CD4-positive, alpha-beta T cell treated with Interleukin-4 for 1 hour (primary cell): Measurements from ENCODE around the gene MICAL1.

ENCODE experiments used
- DNase-seq, 2 donors: peaks; one replicate each; pipeline ENCODE4 v3.0.0-alpha.2; 2020 to 2022

MICAL1 gene

GRCh38 chr6:109421184-109421583 lies 34.4 kb downstream of the MICAL1 start:
- no peak for DNase-seq

DNA sequence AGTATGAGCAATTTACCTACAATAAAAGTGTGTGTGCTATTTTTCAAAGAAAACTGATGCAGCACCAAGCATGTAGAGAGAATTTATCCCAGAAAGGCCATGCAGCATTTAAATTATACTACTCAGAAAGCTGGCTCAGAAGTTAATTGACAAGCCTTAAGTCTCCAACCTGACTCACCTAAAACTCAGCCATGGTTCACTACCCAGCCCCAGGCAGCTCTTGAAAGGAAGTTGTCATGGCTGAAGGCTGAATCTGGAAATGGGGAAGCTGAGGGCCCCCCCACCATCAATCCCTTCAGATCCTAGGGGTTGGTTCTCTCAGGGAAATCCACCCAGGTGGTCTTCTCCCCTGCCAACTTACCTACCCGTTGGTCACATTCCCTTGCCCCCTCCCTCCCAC lies 34.8 kb downstream of the MICAL1 start:
- DNase-seq: no peak

DNA sequence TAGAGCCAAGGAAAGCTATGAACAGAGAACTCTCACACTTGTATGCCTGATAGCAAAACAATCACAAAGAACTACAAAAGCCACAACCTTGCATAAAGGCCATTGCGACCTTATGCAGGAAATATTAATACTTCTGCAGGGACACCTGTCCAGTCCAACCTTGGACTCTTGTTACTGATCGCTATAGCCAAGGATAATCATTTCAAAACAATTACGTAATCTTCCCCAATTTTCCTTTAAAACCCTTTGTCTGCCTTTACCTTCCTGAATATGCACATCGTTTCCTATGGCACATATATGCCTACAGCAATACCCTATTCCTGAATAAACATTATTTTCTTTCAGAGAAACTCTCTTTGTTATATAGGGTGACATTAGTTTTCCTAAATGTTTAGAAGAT lies 37.9 kb downstream of the MICAL1 start:
- no peak for DNase-seq

DNA sequence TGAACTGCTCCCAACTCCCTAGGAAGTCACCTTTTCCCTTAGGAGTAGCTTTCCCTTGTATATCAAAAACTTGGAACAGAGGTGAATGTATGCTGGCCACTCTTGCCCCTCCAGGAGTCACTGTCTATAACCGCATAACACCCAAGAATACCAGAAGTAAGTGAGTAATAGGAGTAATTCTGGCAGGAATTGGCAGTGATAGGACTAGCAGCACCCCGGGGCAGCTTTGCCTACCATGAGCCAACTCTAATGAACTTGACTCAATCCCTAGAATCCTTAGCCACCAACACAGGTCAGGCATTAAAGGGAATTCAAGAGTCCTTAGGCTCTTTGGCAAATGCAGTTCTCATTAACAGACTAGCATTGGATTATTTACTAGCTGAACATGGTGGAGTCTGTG lies 44.5 kb downstream of the MICAL1 start:
- DNase-seq: no peak

GRCh38 chr6:109406196-109406595 lies 49.4 kb downstream of the MICAL1 start:
- DNase-seq: no peak

DNA sequence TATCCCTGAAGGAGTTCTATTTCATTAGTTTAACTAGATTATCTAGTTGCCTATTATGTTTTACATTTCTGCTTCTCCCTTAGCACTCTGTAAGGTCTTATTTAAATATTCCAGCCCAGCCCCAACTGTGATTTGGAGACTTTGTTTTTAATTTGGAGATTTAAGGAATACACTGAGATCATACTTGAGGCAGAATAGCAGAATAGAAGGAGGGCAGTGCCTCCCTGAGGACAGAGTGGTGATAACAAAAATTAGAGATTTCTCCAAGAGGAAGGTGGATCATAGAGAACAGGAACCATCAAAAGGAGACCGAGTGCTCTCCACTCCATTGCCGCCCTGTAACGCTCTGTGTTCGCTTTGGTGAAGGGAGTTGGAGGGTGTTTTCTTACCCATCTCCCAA lies 58.6 kb downstream of the MICAL1 start:
- no peak for DNase-seq

DNA sequence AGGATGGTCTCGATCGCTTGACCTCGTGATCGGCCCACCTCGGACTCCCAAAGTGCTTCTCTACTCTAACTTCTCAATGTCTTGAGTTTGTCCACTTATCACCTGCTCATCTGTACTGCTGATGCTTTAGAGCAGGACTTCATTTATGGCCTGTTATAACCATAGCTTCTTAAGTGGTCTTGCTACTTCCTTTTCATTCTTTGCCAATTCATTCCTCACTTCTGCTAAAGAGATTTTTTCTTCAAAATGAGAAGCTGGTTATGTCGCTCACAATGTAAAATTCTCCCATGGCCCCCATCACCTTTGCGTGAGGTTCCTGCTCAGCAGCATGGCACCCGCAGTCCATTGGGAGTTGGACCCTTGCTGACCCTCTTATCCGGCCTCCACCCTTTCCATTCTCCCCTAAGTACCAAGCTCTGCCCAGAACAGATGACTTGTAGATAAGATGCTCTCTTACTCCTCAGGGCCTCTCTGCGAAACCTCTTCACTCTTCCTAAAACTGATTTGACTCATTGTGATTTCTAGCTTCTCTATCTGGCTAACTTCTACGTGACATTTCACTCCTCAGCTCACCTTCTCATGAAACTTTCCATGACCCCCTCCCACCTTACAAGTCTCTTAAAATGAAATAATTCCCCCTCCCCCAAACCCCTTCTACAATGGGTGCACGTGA lies 59.4 kb downstream of the MICAL1 start:
- DNase-seq: no peak
